Measurements from ENCODE around the gene ABCC11.

The ABCC11 gene

GRCh38 chr16:48277158-48277557, 29.8 kb upstream of the ABCC11 start:
- TF ChIP-seq POLR2AphosphoS5 (IDR thresholded peaks at IDR 0.05; ENCODE audit: low read depth, low read length): no peak
- TF ChIP-seq TAF1 (IDR thresholded peaks at IDR 0.05; ENCODE audit: borderline replicate concordance, low read depth, low read length): no peak
- no peak for TF ChIP-seq POLR2A (IDR thresholded peaks at IDR 0.05; ENCODE audit: low read depth, low read length)
- no peak for FAIRE-seq
- no peak for DNase-seq (ENCODE audit: insufficient read length)

DNA sequence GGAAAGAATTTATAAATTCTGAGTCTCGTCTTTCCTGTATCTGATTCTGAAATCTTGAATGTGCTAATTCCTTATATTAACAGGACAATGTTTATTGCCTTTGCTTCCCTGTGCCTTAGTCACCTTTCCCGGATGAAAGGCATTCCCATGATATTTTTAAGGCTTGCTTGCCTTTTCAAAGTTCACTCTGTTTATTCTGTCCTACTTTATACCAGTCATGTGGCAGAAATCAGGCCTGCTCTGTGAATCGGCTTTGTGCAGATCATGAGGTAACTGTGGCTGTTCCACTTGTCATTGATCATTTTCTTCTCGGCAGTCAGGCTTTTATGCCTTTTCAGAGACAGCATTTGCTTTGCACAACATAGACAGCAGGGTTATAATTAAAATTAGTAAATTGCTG, 28.8 kb upstream of the ABCC11 start:
- FAIRE-seq: no peak

GRCh38 chr16:48274476-48274875, 27.1 kb upstream of the ABCC11 start:
- no peak for FAIRE-seq
- no peak for DNase-seq (ENCODE audit: insufficient read length)
- no peak for TF ChIP-seq POLR2A (IDR thresholded peaks at IDR 0.05; ENCODE audit: low read depth, low read length)

More for the DNA sequence above, 28.8 kb upstream of the ABCC11 start:
- no peak for TF ChIP-seq POLR2A (IDR thresholded peaks at IDR 0.05; ENCODE audit: low read depth, low read length)
- no peak for TF ChIP-seq POLR2AphosphoS5 (IDR thresholded peaks at IDR 0.05; ENCODE audit: low read depth, low read length)
- TF ChIP-seq TAF1 (IDR thresholded peaks at IDR 0.05; ENCODE audit: borderline replicate concordance, low read depth, low read length): no peak
- DNase-seq (ENCODE audit: insufficient read length): no peak

- DNase-seq (ENCODE audit: insufficient read length) (no peak), FAIRE-seq (no peak)
- TF ChIP-seq TAF1 (IDR thresholded peaks at IDR 0.05; ENCODE audit: borderline replicate concordance, low read depth, low read length): no peak
- TF ChIP-seq POLR2A (IDR thresholded peaks at IDR 0.05; ENCODE audit: low read depth, low read length): no peak
Observed at GRCh38 chr16:48272837-48273421, 25.6 kb upstream of the ABCC11 start.

DNA sequence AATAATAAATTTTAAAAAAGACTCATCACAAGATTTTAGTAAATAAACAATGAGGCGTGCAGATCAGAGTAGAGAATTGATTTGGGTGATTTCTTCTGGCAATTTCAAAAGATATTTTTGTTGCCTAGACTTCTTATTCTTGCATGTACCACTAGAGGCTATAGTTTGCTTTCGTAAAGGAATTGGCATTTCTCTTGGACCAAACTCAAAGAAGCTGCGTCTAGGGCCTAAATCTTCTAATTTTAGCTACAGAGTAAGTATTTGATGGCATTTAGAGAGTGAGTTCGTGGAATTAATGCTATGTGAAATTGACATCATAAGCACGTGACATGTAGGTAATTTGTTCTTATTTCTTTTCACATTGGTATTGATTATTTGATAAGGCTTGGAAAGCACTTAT, 24.4 kb upstream of the ABCC11 start:
- FAIRE-seq (peak; percentile 42), DNase-seq (ENCODE audit: insufficient read length) (no peak)
- no peak for TF ChIP-seq POLR2AphosphoS5 (IDR thresholded peaks at IDR 0.05; ENCODE audit: low read depth, low read length)
- TF ChIP-seq TAF1 (IDR thresholded peaks at IDR 0.05; ENCODE audit: borderline replicate concordance, low read depth, low read length): no peak
- no peak for TF ChIP-seq POLR2A (IDR thresholded peaks at IDR 0.05; ENCODE audit: low read depth, low read length)

GRCh38 chr16:48269011-48269410, 21.7 kb upstream of the ABCC11 start:
- DNase-seq (ENCODE audit: insufficient read length) (no peak), FAIRE-seq (no peak)
- no peak for TF ChIP-seq POLR2A (IDR thresholded peaks at IDR 0.05; ENCODE audit: low read depth, low read length)
- no peak for TF ChIP-seq TAF1 (IDR thresholded peaks at IDR 0.05; ENCODE audit: borderline replicate concordance, low read depth, low read length)
- no peak for TF ChIP-seq POLR2AphosphoS5 (IDR thresholded peaks at IDR 0.05; ENCODE audit: low read depth, low read length)

- FAIRE-seq: no peak
Observed at GRCh38 chr16:48262631-48263030, 15.3 kb upstream of the ABCC11 start.

DNA sequence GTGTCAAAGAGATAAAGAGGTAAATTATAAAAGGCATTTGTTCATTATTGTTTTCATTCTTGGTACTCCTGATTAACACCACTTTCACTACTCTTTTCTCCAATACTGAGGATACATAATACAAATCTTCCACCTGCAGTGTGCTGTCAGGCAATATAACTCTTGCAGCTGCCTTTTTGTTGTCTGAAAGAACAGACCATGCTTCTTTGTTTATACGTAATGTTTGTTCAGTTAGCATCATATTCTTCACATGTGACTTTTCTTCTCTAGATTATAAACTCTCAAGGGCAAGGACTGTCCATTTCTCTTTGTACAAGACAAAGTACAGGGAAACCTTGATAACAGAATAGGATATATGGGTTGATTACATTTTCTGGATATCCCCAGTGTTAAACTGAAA, 14.2 kb upstream of the ABCC11 start:
- FAIRE-seq: no peak
- no peak for DNase-seq (ENCODE audit: insufficient read length)
- TF ChIP-seq POLR2AphosphoS5 (IDR thresholded peaks at IDR 0.05; ENCODE audit: low read depth, low read length) (no peak), POLR2A (IDR thresholded peaks at IDR 0.05; ENCODE audit: low read depth, low read length) (no peak), TAF1 (IDR thresholded peaks at IDR 0.05; ENCODE audit: borderline replicate concordance, low read depth, low read length) (no peak)

More at GRCh38 chr16:48262631-48263030, 15.3 kb upstream of the ABCC11 start:
- TF ChIP-seq POLR2AphosphoS5 (IDR thresholded peaks at IDR 0.05; ENCODE audit: low read depth, low read length) (no peak), POLR2A (IDR thresholded peaks at IDR 0.05; ENCODE audit: low read depth, low read length) (no peak), TAF1 (IDR thresholded peaks at IDR 0.05; ENCODE audit: borderline replicate concordance, low read depth, low read length) (no peak)
- no peak for DNase-seq (ENCODE audit: insufficient read length)

- no peak for DNase-seq (ENCODE audit: insufficient read length)
- TF ChIP-seq TAF1 (IDR thresholded peaks at IDR 0.05; ENCODE audit: borderline replicate concordance, low read depth, low read length): no peak
- no peak for TF ChIP-seq POLR2A (IDR thresholded peaks at IDR 0.05; ENCODE audit: low read depth, low read length)
- no peak for TF ChIP-seq POLR2AphosphoS5 (IDR thresholded peaks at IDR 0.05; ENCODE audit: low read depth, low read length)
- FAIRE-seq: no peak
Observed at GRCh38 chr16:48256579-48257177, 9.3 kb upstream of the ABCC11 start.

DNA sequence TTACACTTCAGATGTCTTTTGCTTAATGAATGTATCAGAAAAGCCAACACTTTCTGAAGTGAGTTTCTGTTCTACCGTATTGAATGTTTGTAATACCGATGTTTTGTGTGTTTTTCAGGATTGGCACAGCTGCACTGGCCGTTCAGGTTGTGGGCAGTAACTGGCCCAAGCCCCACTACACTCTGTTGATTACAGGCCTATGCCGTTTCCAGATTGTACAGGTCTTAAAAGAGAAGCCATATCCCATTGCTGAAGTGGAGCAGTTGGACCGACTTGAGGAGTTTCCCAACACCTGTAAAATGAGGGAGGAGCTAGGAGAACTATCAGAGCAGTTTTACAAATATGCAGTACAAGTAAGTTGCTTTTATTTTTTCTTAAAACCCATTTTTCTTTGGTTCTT, 4.7 kb upstream of the ABCC11 start:
- DNase-seq (ENCODE audit: insufficient read length): no peak
- TF ChIP-seq POLR2A (IDR thresholded peaks at IDR 0.05; ENCODE audit: low read depth, low read length) (no peak), POLR2AphosphoS5 (IDR thresholded peaks at IDR 0.05; ENCODE audit: low read depth, low read length) (no peak), TAF1 (IDR thresholded peaks at IDR 0.05; ENCODE audit: borderline replicate concordance, low read depth, low read length) (no peak)
- FAIRE-seq: no peak

DNA sequence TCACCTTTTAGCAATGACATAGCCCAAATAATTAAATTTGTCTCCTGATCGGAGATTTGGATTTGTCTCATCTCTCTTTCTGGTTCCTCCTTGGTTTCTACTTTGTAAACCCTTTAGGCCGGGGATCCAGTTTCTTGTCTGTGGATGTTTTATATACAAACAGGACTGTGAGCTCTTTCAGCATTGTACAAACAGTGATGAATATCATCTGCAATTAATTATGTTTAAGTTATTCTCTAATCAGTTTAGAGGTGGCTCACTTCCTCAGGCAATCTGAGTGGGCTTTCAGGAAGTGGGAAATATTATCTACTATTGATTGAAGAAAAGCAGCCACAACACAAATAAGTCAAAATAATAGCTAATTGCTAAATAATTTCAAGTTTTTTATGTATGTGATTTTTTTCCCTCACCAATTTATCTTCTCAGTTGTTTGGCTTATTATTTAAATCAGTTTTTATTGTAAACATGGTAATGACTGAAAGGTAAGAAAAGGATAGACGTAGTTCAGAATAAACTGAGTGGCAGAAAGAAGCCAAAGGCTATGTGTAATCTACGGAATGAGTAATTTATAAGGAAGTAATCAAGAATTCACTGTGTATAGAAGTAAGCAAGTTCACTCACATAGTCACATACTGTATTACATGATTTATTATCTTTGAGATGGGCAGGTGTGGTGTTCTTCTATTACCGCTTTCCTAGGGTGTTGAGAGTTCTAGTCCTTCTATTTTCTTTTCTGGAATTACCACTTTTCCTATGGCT, 3.4 kb upstream of the ABCC11 start:
- FAIRE-seq: no peak
- TF ChIP-seq POLR2A (IDR thresholded peaks at IDR 0.05; ENCODE audit: low read depth, low read length): no peak
- no peak for TF ChIP-seq POLR2AphosphoS5 (IDR thresholded peaks at IDR 0.05; ENCODE audit: low read depth, low read length)
- TF ChIP-seq TAF1 (IDR thresholded peaks at IDR 0.05; ENCODE audit: borderline replicate concordance, low read depth, low read length): no peak
- DNase-seq (ENCODE audit: insufficient read length): no peak

- TF ChIP-seq POLR2AphosphoS5 (IDR thresholded peaks at IDR 0.05; ENCODE audit: low read depth, low read length) (no peak), POLR2A (IDR thresholded peaks at IDR 0.05; ENCODE audit: low read depth, low read length) (no peak), TAF1 (IDR thresholded peaks at IDR 0.05; ENCODE audit: borderline replicate concordance, low read depth, low read length) (no peak)
- FAIRE-seq: no peak
- DNase-seq (ENCODE audit: insufficient read length): no peak
Observed at GRCh38 chr16:48246066-48246465, 1.3 kb downstream of the ABCC11 start.

Data from GM12892 (cell line).